Measurements from ENCODE around the gene FAM168A.

DNA sequence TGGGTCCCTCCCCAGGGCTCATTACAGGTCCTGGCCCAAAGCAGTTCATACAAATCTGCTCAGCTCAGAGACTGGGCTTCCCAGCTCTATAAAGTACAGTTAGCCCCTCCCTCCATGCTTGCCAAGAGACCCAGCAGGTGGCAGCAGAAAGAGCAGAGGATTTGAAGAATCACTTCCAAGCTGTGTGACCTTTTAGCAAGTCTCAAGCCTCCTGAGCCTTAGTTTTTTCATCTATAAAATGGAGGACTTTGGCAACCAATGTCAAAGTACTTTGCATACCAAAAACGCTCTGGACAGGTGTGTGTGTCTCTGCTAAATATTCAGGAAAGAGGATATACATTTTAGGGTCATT is 195.1 kb downstream of the FAM168A start:
- TF ChIP-seq POLR2A (IDR thresholded peaks at IDR 0.05) (no peak), CTCF (IDR thresholded peaks at IDR 0.05) (no peak)

Measured in lower leg skin (tissue), 3 donors.